ENCODE measurements around the gene FOXN3. TPM values are rescaled to one million over a fixed set of nuclear protein-coding genes. Genes with fewer than 3 reads are reported as not detected.

Gene FOXN3
- polyA plus RNA-seq, 1 donor (not counting 4 experiments of a cell fraction or from before 2014, with no cell fraction given) = 10.2 TPM

DNA sequence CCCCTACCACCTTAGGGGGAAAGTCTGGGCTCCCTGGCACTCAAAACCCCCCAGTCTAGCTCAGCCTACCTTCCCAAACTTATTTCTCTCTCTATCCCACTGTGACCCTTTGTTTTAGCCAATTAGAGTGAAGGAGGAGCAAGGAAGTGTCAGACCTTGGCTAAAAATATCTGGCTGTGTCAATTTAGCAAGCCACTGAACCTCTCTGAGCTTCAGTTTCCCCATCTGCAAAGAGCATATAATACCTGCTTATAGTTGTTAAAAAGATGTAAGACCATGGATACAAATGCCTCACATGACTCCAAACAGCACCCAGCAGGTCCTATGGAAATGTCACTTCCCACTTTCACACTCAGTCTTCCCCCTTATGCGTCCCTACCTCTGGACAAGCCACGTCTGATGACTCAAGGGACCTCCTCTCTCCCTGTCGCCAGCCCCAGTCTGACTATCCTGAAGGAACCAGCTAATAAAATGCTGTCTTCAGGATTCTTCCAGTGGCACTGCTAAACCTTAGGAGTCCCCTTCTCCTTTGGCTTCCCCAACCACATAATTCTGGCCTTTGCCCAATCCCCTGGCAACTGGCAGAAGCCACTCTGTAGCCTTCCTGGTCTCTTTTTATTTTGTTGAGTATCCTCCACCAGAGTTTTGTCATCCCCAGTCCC, 19.3 kb downstream of the FOXN3 start:
- Histone ChIP-seq H3K4me3 (ENCODE audit: control insufficient read depth in 2 of 3, extremely low read depth in 1 of 3, insufficient read depth in 2 of 3, low read depth in 1 of 3, low read length in 3 of 3) (no peak overlapping the region), H3K27ac (ENCODE audit: control insufficient read depth, insufficient read depth, low read length) (no peak overlapping the region)
- dilution Hi-C loops (cut with MboI; ENCODE audit: extremely low pct_ligation_motif_present, low sequenced_read_pairs) = no loop called here

DNA sequence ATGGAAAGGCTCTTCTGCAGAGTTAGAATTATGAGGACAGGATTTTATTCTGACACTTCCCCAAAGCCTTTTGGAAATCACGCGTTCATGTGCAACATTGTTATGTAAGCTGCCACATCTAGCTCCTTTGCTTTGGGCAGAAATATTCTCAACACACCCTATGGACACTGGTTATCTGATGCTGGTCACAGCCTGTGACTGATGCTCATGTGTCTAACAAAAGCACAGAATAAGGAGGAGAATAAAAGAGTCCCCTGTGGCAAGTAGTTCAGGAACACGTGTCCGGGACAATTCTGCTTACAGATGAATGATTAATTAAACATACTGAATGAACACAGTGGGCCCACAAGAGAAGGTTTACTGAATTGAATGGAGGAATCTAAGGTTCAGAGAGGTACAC, 22.1 kb downstream of the FOXN3 start:
- no peak for TF ChIP-seq EZH2 (IDR thresholded peaks at IDR 0.05; ENCODE audit: low read length)
- TF ChIP-seq, protein P1, sequence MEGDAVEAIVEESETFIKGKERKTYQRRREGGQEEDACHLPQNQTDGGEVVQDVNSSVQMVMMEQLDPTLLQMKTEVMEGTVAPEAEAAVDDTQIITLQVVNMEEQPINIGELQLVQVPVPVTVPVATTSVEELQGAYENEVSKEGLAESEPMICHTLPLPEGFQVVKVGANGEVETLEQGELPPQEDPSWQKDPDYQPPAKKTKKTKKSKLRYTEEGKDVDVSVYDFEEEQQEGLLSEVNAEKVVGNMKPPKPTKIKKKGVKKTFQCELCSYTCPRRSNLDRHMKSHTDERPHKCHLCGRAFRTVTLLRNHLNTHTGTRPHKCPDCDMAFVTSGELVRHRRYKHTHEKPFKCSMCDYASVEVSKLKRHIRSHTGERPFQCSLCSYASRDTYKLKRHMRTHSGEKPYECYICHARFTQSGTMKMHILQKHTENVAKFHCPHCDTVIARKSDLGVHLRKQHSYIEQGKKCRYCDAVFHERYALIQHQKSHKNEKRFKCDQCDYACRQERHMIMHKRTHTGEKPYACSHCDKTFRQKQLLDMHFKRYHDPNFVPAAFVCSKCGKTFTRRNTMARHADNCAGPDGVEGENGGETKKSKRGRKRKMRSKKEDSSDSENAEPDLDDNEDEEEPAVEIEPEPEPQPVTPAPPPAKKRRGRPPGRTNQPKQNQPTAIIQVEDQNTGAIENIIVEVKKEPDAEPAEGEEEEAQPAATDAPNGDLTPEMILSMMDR (optimal IDR thresholded peaks at IDR 0.05 in 1 of 3, IDR thresholded peaks at IDR 0.05 in 1 of 3, conservative IDR thresholded peaks at IDR 0.05 in 1 of 3; ENCODE audit: extremely low read depth in 1 of 3, insufficient read depth in 2 of 3, low read length in 3 of 3) = no peak
- Histone ChIP-seq H3K79me2 (ENCODE audit: control insufficient read depth, insufficient read depth, low read length) (no peaks in the 10 kb centered on the region), H3K36me3 (ENCODE audit: control insufficient read depth in 2 of 2, extremely low read depth in 1 of 2, insufficient read depth in 2 of 2, low read length in 2 of 2) (no peaks in the 10 kb centered on the region), H2AFZ (ENCODE audit: control insufficient read depth, low read length) (no peak overlapping the region), H3K27ac (ENCODE audit: control insufficient read depth, insufficient read depth, low read length) (no peak overlapping the region), H3K27me3 (ENCODE audit: control insufficient read depth, extremely low read depth, insufficient read depth, low read length) (no peaks in the 10 kb centered on the region), H3K4me2 (ENCODE audit: control insufficient read depth, extremely low read depth, insufficient read depth, low read depth, low read length) (no peak overlapping the region), H3K9ac (ENCODE audit: control insufficient read depth, extremely low read depth, insufficient read depth, low read length) (no peak overlapping the region), H3K9me3 (ENCODE audit: control insufficient read depth, low read depth, low read length) (no peaks in the 10 kb centered on the region), H4K20me1 (ENCODE audit: control insufficient read depth, extremely low read depth, insufficient read depth, low read length) (no peaks in the 10 kb centered on the region), H3K4me1 (ENCODE audit: control insufficient read depth, extremely low read depth, insufficient read depth, low read length) (no peaks in the 10 kb centered on the region), H3K4me3 (ENCODE audit: control insufficient read depth in 2 of 3, extremely low read depth in 1 of 3, insufficient read depth in 2 of 3, low read depth in 1 of 3, low read length in 3 of 3) (no peak overlapping the region), H3K9me1 (ENCODE audit: control insufficient read depth, extremely low read depth, insufficient read depth, low read length) (no peaks in the 10 kb centered on the region)
- FAIRE-seq (no peak), DNase-seq (ENCODE audit: low read depth, low spot score) (no peak)
- dilution Hi-C loops (cut with MboI; ENCODE audit: extremely low pct_ligation_motif_present, low sequenced_read_pairs) = no loop called here

More for the DNA sequence above, 19.3 kb downstream of the FOXN3 start:
- Histone ChIP-seq H3K9me3 (ENCODE audit: control insufficient read depth, low read depth, low read length) (no peaks in the 10 kb centered on the region), H3K79me2 (ENCODE audit: control insufficient read depth, insufficient read depth, low read length) (no peaks in the 10 kb centered on the region), H4K20me1 (ENCODE audit: control insufficient read depth, extremely low read depth, insufficient read depth, low read length) (no peaks in the 10 kb centered on the region), H3K9me1 (ENCODE audit: control insufficient read depth, extremely low read depth, insufficient read depth, low read length) (no peaks in the 10 kb centered on the region), H3K27me3 (ENCODE audit: control insufficient read depth, extremely low read depth, insufficient read depth, low read length) (no peaks in the 10 kb centered on the region), H3K4me2 (ENCODE audit: control insufficient read depth, extremely low read depth, insufficient read depth, low read depth, low read length) (no peak overlapping the region), H3K4me1 (ENCODE audit: control insufficient read depth, extremely low read depth, insufficient read depth, low read length) (no peaks in the 10 kb centered on the region), H3K9ac (ENCODE audit: control insufficient read depth, extremely low read depth, insufficient read depth, low read length) (no peak overlapping the region), H2AFZ (ENCODE audit: control insufficient read depth, low read length) (no peak overlapping the region), H3K36me3 (ENCODE audit: control insufficient read depth in 2 of 2, extremely low read depth in 1 of 2, insufficient read depth in 2 of 2, low read length in 2 of 2) (no peaks in the 10 kb centered on the region)
- DNase-seq (ENCODE audit: low read depth, low spot score) = no peak
- no peak for FAIRE-seq
- TF ChIP-seq, protein P1 (optimal IDR thresholded peaks at IDR 0.05 in 1 of 3, IDR thresholded peaks at IDR 0.05 in 1 of 3, conservative IDR thresholded peaks at IDR 0.05 in 1 of 3; ENCODE audit: extremely low read depth in 1 of 3, insufficient read depth in 2 of 3, low read length in 3 of 3) = no peak
- TF ChIP-seq EZH2 (IDR thresholded peaks at IDR 0.05; ENCODE audit: low read length) = no peak
